Esophagus muscularis mucosa (tissue), 4 donors: Measurements from ENCODE around the gene RABL3. TPM values are rescaled to one million over a fixed set of nuclear protein-coding genes. Genes with fewer than 3 reads are reported as not detected.

Source experiments
- DNase-seq: peaks from one replicate; pipeline ENCODE4 v3.0.0-alpha.2; 2017; ENCODE audit errors: extremely low spot score
- H3K27ac ChIP-seq, 4 donors: fragments of 200-600 bp; sonication (generic); replicated peaks in 1 of 4; 1 replicate in 3 of 4; 2 replicates in 1 of 4; pipeline ENCODE4 v1.5.1; 2016 to 2019; ENCODE audit warnings: mild to moderate bottlenecking in 1 of 4
- H3K27me3 ChIP-seq, 4 donors: fragments of 200-600 bp; sonication (generic); one replicate each; pipeline versions ENCODE4 v1.5.1 to v1.6.0; 2016 to 2019
- H3K36me3 ChIP-seq, 4 donors: fragments of 200-600 bp; sonication (generic); one replicate each; pipeline ENCODE4 v1.5.1; 2016 to 2019
- H3K4me1 ChIP-seq, 4 donors: fragments of 200-600 bp; sonication (generic); one replicate each; pipeline ENCODE4 v1.5.1; 2016 to 2019
- H3K4me3 ChIP-seq, 4 donors: fragments of 200-600 bp; sonication (generic); 1 replicate in 2 of 4; 2 replicates in 2 of 4; pipeline ENCODE4 v1.5.1; 2016 to 2019; ENCODE audit warnings: mild to moderate bottlenecking in 4 of 4, moderate library complexity in 1 of 4
- H3K9me3 ChIP-seq, 4 donors: fragments of 200-600 bp; sonication (generic); 1 replicate in 3 of 4; 2 replicates in 1 of 4; pipeline ENCODE4 v1.5.1; 2016 to 2019
- EP300 ChIP-seq: sonication (generic); formaldehyde crosslinking; IDR thresholded peaks from one replicate; pipeline ENCODE4 v1.6.1; 2017; ENCODE audit warnings: antibody characterized with exemption
- POLR2A ChIP-seq: fragments of 450-650 bp; IDR thresholded peaks from one replicate; pipeline ENCODE4 v1.6.1; 2017; ENCODE audit warnings: antibody characterized with exemption, moderate library complexity, mild to moderate bottlenecking, low read depth
- POLR2AphosphoS5 ChIP-seq, 2 donors: sonication (generic); formaldehyde crosslinking; IDR thresholded peaks; one replicate each; pipeline ENCODE4 v1.6.1; 2017; ENCODE audit warnings: antibody characterized with exemption in 2 of 2
- WGBS: methylation state at CpG from one replicate; pipeline ENCODE4 v1.1.5; 2018; 5-methylcytosine and 5-hydroxymethylcytosine counted together
- intact Hi-C: fragments of 100-400 bp; cut with DNase I; formaldehyde crosslinking; loops from one replicate; pipeline ENCODE4 v1.15.1; 2023
- total RNA-seq, 4 donors: library from RNA; depleted of rRNA; stranded (reverse); fragments of >200 nt; gene quantifications; one replicate each; pipeline versions ENCODE4 v1.1.0 to v1.2.1, GENCODE V29; 2016
- TF ChIP-seq, protein P1 (sequence below), 3 experiments: fragments of 200-600 bp in 2 of 3; fragments of 450-650 bp in 1 of 3; sonication (generic) in 2 of 3; IDR thresholded peaks; one replicate each; pipeline ENCODE4 v1.5.1; 2017 to 2019; ENCODE audit warnings: antibody characterized with exemption in 3 of 3, mild to moderate bottlenecking in 2 of 3, moderate library complexity in 1 of 3

The RABL3 gene
- total RNA-seq, 4 donors from 2014 or later = 16.9 to 23.9 (median 20.7) TPM

DNA sequence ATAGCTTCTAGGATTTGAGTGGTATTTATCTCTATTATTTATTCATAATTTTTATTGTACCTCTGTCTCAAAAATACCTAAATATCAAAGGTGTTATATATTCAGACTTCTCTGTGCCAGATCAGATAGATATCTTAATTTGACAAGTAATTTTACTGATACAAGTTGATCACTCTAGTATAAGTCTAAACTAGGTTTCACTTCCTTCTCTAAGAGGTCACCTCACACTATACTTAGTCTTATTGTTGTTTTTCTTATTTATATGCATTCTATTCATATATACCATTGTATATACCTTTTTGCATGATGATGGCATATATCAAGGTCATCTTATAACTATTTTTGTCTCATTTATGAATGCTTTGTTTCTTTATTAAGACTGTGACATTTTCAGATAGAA, 33.9 kb downstream of the RABL3 start:
- Histone ChIP-seq H3K4me1 (no peaks in the 10 kb centered on the region), H3K4me3 (no peak overlapping the region), H3K9me3 (peaks cover 0 to 4% (median 0%) of the 10 kb centered on the region in 4 donors), H3K27ac (no peak overlapping the region), H3K36me3 (peaks cover 0 to 31% (median 9%) of the 10 kb centered on the region in 4 donors), H3K27me3 (no peaks in the 10 kb centered on the region)
- intact Hi-C loops = no loop called here
- TF ChIP-seq EP300 = no peak
- TF ChIP-seq POLR2A = no peak
- TF ChIP-seq, protein P1, sequence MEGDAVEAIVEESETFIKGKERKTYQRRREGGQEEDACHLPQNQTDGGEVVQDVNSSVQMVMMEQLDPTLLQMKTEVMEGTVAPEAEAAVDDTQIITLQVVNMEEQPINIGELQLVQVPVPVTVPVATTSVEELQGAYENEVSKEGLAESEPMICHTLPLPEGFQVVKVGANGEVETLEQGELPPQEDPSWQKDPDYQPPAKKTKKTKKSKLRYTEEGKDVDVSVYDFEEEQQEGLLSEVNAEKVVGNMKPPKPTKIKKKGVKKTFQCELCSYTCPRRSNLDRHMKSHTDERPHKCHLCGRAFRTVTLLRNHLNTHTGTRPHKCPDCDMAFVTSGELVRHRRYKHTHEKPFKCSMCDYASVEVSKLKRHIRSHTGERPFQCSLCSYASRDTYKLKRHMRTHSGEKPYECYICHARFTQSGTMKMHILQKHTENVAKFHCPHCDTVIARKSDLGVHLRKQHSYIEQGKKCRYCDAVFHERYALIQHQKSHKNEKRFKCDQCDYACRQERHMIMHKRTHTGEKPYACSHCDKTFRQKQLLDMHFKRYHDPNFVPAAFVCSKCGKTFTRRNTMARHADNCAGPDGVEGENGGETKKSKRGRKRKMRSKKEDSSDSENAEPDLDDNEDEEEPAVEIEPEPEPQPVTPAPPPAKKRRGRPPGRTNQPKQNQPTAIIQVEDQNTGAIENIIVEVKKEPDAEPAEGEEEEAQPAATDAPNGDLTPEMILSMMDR (IDR thresholded peaks at IDR 0.05) = no peak
- TF ChIP-seq POLR2AphosphoS5 (IDR thresholded peaks at IDR 0.05) = no peak
- no peak for DNase-seq

GRCh38 chr3:120706950-120707349, 35.4 kb downstream of the RABL3 start:
- intact Hi-C loops = no loop called here
- peaks cover 0 to 40% (median 9%) of the 10 kb centered on the region in 4 donors for H3K36me3 ChIP-seq
- H3K4me3 ChIP-seq = no peak overlapping the region
- H3K9me3 ChIP-seq = peaks cover 0 to 4% (median 0%) of the 10 kb centered on the region in 4 donors
- no peak overlapping the region for H3K27ac ChIP-seq
- TF ChIP-seq EP300 = no peak
- no peak for TF ChIP-seq POLR2AphosphoS5 (IDR thresholded peaks at IDR 0.05)
- no peak for TF ChIP-seq POLR2A
- TF ChIP-seq, protein P1 (IDR thresholded peaks at IDR 0.05) = no peak
- H3K27me3 ChIP-seq = no peaks in the 10 kb centered on the region
- no peaks in the 10 kb centered on the region for H3K4me1 ChIP-seq
- DNase-seq = no peak

GRCh38 chr3:120705884-120706582, 36.3 kb downstream of the RABL3 start:
- TF ChIP-seq POLR2AphosphoS5 (IDR thresholded peaks at IDR 0.05) (no peak), POLR2A (no peak)
- WGBS = 95% methylated on average over 5 of the region's 5 CpGs
- Histone ChIP-seq H3K9me3 (peaks cover 0 to 4% (median 0%) of the 10 kb centered on the region in 4 donors), H3K36me3 (peaks cover 0 to 42% (median 9%) of the 10 kb centered on the region in 4 donors), H3K27me3 (no peaks in the 10 kb centered on the region), H3K4me3 (no peak overlapping the region), H3K27ac (no peak overlapping the region), H3K4me1 (no peaks in the 10 kb centered on the region)
- DNase-seq = no peak
- intact Hi-C loops = no loop called here

DNA sequence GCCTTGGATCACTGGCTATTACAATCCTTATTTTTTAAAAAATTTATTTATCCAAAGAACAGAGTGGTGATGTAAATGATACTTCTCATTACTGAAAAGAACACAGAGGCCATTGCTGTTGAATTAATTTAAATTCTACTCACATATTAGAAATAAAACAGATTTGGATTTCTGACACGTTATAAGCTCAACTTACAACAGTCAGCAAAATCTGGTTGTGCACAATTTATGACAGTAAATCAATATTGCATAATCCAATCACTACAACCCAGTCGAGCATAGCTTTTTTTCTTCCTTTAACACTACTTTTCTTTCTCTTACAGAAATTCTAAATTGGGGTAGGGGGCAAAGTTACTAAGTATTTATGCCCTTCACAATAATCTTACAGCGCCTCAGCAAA, 43.0 kb downstream of the RABL3 start:
- H3K27me3 ChIP-seq = no peaks in the 10 kb centered on the region
- intact Hi-C loops = no loop called here
- no peak for DNase-seq
- TF ChIP-seq POLR2A (no peak), POLR2AphosphoS5 (IDR thresholded peaks at IDR 0.05) (no peak), EP300 (no peak)
- TF ChIP-seq, protein P1 (IDR thresholded peaks at IDR 0.05) = no peak
- H3K36me3 ChIP-seq = peaks cover 0 to 35% (median 11%) of the 10 kb centered on the region in 4 donors
- H3K27ac ChIP-seq = no peak overlapping the region
- H3K4me1 ChIP-seq = no peaks in the 10 kb centered on the region
- 90% methylated on average over 3 of the region's 3 CpGs for WGBS
- no peak overlapping the region for H3K4me3 ChIP-seq
- peaks cover 0 to 4% (median 0%) of the 10 kb centered on the region in 4 donors for H3K9me3 ChIP-seq

DNA sequence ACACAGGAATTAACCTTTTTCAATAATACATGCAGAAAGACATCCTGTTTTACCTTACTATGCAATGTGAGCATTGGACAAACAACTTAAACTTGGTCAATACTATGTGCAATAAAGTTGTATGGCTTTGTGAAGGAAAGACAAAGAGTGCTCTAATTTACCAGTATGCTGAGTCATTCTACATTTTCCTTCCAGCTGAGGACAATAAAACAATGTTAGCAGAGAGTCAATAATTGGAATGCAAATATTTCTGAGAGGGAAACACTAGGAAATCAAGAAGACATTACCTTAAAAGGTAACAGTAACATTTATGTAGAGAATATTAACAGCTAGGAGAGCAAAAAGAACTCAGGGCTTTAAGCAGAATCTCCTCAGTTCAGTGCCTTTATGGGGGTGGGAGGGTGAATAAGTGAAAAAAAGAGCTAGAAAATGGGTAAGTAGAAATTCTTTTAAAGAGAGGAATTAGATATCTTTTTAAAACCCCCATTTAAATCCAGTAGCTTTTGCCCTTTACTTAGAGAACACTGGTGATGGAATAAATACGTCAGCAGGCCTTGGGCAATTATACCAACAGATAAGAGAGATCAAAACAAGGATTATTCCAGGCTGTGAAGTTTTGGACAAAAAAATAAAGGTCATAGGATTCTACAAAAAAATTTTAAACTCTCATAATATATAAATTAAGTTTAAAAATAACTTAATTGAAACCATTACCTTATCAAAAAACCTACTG, 48.7 kb downstream of the RABL3 start:
- Histone ChIP-seq H3K36me3 (peaks cover 0 to 28% (median 16%) of the 10 kb centered on the region in 4 donors), H3K27ac (no peak overlapping the region), H3K4me3 (no peak overlapping the region), H3K27me3 (no peaks in the 10 kb centered on the region), H3K4me1 (peaks cover 0 to 10% (median 3%) of the 10 kb centered on the region in 4 donors), H3K9me3 (no peaks in the 10 kb centered on the region)
- TF ChIP-seq POLR2A (no peak), POLR2AphosphoS5 (IDR thresholded peaks at IDR 0.05) (no peak), EP300 (no peak)
- TF ChIP-seq, protein P1 (IDR thresholded peaks at IDR 0.05) = no peak
- DNase-seq = no peak
- 93% methylated on average over 1 of the region's 1 CpG for WGBS
- intact Hi-C loops = no loop called here
